NCI-H2171 (cell line): Measurements from ENCODE around the gene RASAL3.
A peak's percentile ranks its signal among the peaks of the same experiment; 100 is the strongest.

Experiments used
- DNase-seq: peaks from one replicate; lab custom pipeline; 2025; lab: John Stamatoyannopoulos, UW

The RASAL3 gene

DNA sequence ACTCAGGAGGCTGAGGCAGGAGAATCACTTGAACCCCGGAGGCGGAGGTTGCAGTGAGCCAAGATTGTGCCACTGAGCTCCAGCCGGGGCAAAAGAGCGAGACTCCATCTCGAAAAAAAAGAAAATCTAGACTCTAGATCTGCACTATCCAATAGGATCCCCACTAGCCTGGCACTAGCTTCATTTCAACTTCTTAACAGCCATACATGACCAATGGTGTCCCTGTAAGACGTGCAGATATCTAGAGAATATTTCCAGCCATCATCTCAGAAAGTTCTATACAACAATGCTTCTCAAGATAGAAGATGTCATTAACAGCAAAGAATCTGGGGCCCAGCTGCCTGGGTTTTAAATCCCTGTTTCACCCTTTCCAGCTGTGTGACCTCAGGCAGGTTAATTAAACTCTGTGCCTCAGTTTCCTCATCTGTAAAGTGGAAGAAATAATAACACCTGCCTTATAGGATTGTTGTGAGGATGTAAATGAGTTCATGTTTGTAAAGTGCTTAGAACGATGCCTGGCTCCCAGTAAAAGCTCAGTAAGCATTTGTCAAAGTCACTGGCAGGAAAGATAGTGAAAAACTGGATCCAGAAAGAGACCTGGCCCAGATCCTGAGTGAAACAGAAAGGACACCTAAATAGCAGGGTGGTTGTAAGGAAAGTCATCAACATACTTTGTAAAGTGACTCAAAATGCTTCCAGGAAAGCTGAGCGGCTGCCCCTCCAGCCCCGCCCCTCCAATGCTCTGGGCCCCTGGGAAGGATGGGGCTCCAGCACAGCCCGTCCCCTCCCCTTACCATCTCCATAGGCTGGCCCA lies 28.1 kb downstream of the RASAL3 start:
- DNase-seq = no peak

DNA sequence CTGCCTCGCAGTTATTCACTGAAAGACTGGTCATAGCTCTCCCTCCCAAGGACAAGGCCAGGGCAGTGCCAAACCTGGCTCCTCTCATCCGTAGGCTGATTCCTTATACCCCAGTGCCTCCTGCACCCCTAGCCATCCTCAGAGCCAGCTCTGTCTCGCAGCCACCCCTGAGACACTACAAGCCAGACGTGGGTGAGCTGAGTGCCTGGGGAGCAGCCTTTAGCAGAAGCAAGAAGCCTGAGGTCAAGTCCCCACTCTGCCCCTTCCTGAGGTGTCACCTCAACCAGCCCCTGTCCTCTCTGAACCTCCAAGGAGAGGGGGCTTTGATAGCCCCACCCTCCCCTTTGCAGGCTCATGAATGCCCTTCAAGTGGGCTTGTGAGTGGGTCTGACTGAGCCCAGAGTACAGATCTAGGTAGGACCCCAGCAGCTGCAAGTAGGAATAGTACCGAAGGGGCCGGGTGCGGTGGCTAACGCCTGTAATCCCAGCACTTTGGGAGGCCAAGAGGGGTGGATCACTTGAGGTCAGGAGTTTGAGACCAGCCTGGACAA lies 30.8 kb downstream of the RASAL3 start:
- DNase-seq = no peak

DNA sequence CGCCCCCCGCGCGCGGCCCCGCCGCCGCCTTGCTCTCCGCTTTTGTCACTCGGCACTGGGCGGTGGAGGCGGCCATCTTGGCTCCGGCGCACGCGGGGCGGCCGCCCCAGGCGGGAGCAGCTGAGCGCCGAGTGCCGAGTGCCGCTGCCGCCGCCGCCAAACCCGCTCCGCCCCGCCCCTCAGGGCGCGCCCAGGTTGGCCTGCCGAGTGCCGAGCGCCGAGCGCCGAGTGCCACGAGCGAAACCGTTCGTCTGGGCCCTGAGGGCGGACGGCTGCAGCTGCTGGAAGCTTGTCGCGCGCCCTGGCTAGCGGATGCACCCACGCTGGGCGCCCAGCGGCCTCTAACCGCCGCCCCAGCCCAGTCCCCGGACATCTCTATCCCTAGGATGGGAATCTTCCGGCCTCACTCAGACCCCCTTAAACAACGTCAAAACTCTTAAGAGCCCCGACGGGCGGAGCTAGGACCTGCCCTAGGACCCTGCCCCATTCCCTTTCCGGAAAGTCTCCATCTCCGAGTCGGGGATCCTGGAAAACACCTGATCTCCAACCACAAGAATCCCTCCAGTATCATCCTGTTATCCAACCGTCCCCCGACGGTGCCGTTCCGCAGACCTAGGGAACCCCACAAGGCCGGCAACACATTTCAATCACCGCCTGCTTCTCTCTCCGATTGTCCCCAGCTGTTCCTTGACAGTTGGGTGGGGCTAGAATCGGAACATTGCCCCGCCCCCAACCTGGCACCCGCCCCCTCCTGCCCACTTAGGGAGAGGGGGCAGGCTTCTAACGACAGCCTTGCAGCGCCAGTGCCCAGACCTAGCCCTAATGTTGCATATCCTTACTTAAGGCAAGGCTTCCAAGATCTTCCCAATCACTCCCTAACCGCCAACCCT lies 31.5 kb downstream of the RASAL3 start:
- DNase-seq = peak; percentile 89

DNA sequence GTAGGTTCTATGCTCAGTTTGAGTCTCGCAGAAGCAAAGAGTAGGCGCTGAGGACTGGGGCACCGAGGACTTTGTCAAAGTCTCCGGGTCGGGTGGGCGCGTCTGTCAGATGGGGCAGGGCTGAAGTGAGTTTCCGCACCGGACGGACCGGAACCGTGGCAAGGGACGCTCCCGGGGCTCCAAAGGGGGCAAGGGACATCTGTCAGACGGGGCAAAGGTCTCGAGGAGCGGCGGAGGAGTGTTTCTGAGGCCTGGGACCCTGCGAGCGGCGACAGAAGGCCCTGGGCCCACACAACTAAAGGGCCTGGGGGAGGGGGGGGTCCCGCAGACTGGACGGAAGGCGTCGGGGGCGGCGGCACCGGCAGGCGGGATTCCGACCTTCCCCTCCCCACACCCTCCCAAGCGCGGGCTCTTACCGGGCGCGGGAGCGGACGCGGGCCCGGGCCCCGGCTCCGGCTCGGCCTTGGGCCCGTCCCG lies 32.3 kb downstream of the RASAL3 start:
- DNase-seq = no peak

DNA sequence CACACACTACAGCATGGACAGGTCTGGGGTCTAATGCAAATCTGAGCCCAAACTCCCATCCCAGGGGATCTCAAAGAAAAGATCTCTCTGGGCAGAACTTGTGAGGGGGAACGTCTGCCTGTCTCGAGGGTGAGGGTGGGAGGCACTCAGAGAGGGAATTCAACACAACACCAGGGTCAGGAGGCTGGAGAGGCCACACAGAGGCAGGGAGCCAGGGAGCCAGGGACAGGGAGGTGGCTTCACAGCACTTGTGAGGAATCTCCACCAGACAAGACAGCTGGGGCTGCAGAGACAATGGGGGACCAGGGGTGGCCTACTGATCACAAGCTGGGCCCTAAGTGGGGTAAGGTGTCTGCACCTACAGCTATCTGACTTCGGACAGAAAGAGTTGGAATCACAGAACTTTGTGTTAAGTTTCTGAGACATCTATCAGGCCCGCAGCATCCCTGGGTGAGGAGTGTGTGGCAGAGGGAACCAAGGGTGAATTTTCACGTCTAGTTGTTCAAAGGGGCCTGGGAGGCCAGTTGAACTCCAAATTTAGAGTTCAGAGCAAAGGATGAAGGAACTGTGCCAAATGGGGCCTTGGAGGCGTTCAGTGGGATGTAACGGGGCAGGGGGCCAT lies 32.8 kb downstream of the RASAL3 start:
- DNase-seq = no peak

DNA sequence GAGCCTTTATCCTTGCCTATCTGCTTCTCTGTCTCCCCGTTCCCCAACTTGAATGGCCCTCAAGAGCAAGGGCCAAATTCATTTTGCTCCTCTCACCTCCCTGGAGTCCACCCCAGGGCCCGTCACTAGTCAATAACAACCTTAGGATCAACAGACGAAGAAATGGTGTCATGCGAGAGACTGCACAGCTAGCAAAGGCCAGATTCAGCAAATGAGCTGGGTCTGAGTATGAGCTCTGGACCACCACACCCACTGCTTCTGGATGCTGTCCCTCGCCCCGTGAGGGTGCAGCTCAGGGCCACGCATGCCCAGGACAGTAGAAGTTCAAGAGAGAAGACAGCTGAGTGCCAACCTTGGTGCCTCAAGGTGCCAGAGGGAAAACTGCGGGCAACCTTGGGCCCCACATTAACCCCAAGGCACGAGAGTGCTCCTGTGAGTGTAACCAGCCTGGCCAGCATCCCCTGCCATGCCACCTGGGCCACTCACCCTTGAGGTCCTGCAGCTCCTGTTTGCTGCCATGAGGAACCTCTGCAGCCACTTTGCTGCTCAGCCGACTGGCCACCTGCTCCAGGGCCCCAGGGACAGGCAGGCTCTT lies 33.7 kb downstream of the RASAL3 start:
- DNase-seq = no peak

DNA sequence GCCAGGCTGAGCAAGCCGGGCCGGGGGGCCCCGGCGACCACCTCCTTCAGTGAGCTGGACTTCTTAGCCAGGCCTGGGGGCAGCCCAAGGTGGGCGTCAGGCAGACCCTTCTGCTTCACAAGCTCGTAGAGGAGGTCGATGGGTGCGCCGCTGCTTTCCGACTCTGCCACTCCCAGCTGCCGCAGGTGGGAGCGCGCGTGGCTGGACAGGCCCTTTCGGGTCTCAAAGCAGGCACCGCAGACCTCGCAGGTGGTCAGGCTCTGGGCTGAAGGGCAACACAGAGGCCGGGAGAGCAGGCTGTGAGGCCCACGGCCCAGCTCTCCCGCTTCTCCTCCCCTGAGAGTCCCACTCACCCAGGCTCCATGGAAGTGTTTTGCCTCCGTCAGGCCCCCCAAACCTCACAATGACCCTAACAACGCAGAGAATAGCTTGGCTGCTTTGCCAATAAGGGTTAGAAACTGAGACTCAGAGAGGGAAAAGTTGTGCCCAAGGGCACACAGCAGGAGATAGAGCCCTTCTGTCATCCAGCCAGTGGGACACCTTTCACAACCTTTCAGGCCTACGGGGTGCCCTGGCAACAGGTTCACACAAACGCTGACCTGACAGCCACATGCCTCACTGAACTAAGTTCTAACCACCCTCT lies 34.4 kb downstream of the RASAL3 start:
- DNase-seq = no peak

DNA sequence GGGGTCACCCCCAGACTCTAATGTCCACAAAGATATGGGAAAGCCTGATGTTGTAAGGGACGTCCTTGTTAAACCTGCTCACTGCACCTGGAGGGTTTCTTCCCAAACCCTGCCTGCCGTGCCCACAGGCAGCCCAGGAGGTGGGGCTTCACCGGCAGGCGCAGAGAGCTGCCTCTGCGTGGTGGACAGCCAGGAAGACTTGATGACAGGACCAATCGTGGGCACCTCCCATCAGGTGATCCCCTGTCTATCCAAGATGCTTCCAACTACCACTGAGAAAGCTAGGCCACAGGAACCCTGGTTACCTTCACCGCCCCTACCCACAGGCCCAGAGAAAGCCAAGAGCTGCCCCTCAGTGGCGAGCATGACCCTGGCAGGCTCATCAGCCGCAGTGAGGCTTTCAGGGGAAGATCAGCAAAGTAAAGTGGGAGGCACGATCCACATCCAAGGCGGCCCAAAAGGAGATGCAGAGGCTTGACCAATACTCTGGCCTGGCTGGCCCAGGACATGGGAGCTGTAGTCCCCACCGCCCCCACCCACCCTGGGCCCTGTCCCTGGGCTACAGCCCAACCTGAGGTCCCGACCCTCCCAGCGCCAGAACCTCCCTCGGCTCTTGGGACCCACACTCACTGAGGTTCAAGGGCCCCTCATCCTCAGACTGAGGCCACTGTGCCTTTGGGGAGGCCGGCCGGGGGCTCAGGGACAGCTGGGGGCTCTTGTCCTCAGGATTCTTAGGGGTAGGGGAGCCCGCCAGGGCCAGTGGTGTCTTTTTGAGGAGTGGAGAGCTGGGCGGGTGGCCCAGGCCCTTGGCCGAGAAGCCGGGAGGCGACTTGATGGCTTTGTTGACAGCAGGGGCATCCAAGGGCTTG lies 35.2 kb downstream of the RASAL3 start:
- DNase-seq = no peak

DNA sequence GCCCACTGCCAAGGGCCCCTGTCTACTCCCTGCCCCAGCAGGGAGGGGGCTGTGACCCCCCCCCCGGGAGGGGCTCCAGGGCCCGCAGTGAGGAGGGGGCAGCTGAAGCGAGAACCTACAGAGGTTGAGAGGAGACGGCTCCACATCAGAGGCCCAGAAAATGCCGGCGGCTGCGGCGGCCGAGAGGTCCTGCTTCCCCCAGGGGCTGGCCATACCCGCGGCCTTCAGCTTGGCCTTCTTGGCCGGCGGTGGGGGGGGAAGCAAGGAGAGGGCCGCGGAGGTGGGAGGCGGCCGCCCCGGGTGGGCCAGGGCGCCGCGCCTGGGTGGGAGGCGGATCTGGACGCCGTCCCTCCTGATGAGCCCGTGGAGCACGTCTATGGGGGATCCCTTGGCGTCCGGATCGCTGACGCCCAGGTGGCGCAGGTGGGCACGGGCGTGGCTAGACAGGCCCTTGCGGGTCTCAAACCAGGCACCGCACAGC lies 36.3 kb downstream of the RASAL3 start:
- no peak for DNase-seq

DNA sequence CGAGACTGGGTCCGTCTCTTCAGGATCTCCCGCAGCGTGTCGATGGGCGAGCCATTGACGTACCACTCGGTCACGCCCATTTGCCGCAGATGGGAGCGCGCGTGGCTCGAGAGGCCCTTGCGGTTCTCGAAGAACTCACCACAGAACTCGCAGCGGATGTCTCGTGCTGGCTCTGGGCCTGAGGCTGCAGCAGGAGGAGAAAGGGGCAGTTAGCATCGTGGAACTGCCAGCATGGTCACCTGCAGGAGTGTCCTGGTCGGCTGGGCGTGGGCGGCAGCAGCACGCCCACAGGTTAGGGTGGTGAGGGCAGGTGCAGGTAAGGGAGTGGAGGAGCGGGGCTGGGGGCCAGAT lies 37.0 kb downstream of the RASAL3 start:
- no peak for DNase-seq

DNA sequence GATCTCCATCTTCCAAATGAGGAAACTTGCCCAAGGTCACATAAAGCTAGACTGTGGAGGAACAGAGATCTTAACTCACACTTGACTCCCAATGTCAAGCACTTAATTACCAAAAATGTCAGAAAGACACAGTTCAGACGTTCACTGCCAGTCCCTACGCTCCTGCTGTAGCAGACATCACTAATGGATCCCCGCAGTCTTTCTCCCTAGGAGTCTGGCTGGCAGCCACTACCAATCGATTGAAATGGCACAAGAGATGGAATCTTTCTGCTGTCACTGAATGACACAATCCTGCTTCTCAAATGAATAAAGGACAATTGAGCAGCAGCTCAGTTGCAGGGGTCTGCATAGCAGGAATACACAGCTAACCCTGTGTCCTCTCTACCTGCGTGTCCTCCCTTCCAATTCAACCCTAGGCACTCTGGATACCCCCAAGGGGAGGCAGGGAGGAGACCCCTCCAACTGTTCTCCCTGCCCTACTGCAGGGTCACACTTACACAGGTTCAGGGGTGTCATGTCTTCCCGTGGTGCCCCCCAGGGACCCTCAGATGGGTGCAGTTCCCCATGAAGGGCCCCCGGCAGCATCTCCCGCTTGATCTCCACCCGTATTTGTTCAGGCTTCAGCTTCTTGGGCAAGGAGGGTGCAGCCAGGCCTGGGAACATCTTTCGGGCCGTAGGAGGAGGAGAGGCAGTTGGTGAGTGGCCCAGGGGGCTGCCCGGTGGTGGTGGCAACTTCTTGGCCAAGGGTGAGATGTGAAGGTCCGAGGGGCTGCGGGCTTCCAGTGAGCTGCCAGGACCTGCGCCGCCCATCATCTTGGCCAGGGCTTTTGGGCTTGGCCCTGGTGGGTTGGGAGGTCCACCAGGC lies 37.6 kb downstream of the RASAL3 start:
- no peak for DNase-seq

DNA sequence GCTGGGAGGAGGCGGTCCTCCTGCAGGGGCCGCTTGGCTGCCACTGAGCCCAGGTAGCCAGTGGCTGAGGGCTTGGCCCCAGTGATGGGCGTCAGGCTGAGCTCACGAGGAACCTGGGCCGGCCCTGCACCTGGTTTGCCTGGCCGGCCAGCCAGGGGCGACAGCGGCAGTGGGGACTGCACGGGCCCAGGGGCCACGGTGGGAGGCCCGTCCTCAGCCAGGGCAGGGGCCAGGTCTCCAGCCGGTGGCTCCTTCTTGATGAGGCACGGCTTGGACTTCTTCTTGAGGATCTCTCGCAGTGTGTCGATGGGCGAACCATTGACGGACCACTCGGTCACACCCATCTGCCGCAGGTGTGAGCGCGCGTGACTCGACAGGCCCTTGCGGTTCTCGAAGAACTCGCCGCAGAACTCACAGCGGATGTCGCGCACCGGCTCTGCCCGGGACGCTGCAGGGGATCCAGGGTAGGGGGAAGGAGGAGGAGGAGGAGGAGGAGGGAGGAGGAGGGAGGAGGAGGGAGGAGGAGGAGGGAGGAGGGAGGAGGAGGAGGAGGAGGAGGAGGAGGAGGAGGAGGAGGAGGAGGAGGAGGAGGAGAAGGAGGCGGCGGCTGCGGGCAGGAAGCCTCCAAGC lies 38.9 kb downstream of the RASAL3 start:
- DNase-seq = no peak

DNA sequence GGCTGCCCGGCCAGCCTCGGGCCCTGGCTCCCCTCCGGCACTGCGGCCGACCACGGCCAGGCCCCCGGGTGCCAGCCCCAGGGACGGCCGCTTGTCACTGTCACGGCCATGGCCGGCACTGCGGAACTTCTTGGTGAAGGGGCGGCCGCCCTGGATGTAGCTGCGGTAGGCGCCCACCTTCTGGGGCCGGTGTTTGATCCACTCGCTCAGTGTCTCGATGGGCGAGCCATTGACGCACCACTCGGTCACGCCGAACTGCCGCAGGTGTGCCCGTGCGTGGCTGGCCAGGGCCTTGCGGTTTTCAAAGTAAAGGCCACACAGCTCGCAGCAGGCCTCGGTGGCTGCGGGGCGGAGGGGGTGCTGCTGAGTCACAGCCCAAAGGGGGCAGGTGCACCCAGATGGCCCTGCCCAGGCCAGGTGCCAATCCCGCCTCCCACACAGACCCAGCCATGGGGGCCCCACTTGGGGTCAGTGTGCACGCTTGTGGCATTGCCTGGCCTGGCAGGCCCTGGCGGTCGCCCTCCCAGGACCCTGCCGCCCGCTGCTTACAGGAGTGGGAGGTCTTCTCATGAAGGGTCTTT lies 39.6 kb downstream of the RASAL3 start:
- no peak for DNase-seq

DNA sequence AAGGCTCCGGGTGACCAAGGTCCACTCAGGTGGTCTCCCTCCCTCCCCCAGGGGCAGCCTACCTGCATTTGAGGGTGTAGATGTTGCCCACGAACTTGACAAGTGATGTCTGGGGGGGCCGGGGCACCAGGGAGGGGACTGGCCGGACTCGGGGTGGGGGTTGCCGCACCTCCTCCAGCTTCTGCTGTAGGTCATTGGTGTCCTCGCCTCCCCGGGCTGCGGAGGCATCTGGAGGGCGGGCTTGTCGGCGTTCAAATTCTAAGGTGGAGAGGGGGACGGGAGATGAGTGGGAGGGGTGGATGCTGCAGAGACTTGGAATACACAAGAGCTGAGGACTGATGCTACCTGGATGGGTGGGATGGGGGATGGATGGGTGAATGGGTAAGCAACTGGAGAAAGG lies 40.2 kb downstream of the RASAL3 start:
- DNase-seq = no peak

DNA sequence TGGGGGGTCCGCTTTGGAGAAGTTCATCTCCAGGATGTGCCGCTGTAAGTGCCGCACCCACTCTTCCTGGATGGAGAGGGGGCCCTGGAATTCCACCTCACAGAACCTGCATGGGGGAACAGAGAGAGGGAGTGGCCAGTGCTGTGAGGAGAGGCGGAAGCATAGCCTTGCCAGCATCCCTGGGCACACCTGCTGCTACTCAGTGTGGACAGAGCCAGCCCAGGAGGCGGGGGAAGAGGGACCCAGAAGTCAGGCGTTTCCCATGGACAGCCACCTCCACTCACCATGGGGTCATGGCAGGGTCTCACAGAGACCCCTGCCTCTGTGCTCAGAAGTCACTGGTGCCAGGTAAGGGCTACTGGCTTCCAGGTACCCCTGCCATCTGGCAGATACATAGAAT lies 41.2 kb downstream of the RASAL3 start:
- no peak for DNase-seq

DNA sequence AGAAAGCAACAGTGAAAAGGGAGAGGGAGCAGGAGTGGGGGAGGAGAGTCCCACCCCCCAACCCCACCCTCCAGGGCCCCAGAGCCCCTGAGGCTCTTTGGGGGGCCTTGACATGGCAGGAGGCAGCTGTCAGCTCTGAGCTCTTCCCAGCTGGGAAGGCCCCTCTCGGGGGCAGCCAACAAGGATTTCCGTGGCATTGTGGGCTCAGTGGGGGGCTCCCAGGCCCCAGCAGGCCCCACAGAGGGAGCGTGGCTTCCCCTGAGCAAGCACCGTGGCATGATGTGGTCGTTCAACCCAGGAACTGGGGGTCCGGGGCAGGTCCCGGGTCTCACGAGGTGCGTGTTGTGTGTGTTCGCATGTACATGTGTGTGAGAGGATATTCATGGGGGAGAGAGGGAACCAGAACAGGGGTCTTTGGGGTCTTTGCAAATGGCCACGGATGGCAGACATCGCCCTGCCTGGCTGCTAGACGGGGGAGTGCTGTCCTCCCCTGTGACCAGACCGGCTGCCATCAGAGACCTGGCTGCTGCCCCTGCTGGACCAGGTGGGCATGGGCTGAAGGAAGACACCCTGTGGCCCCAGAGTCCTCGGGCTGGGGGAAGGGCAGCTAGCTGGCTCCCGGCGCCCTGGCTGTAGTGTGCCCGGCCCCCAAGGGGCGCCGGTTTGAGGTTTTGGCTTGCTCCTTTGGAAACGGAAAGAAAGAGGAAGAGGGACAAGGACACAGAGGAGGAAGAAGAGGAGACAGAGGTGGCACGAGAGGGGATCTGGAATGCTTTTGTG lies 41.9 kb downstream of the RASAL3 start:
- no peak for DNase-seq

DNA sequence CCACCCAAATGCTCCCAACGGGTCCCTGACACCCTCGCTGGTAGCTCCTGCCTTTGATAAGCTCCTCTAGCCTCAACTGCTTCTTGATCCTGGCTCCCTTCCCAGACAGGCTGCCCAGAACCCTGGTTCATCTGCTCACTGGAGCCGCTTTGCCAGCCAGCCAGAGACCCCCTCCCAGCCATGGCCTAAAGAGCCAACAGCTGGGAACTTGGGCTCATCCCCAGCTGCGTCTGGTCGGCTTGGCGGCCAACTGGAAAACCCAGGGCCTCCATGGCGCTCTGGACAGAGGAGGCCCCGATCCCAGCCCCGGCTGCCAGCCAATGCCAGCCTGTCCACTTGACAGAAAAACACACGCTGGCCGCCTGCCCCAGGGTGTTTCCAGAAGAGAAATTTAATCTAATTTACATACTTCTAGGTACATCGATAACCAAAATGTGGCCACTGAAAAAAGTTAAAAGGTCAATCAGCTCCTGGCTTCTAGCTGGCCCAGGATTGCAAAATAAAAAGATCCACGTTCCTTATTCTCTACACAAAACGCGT lies 42.6 kb downstream of the RASAL3 start:
- DNase-seq = no peak
